GM23338 (cell line): ENCODE results near the gene BTBD19.

ENCODE experiments used
- CREB1 ChIP-seq: fragments of 250-450 bp; sonication (Bioruptor Pico); IDR thresholded peaks from 2 replicates; pipeline ENCODE4 v1.5.0; 2020; ENCODE audit warnings: low read depth, mild to moderate bottlenecking, moderate library complexity
- EZH2 ChIP-seq: fragments of 200-600 bp; sonication (generic); IDR thresholded peaks from one replicate; pipeline ENCODE4 v1.8.0; 2017; ENCODE audit warnings: antibody characterized with exemption, mild to moderate bottlenecking, low read depth; ENCODE audit not compliant: unreplicated experiment
- EZH2phosphoT487 ChIP-seq: fragments of 200-600 bp; sonication (generic); IDR thresholded peaks from one replicate; pipeline ENCODE4 v1.8.1; 2018; ENCODE audit warnings: antibody characterized with exemption; ENCODE audit not compliant: unreplicated experiment
- POLR2AphosphoS5 ChIP-seq: IDR thresholded peaks from 2 replicates; pipeline ENCODE4 v1.6.1; 2016; ENCODE audit warnings: antibody characterized with exemption, low read depth
- STAT1 ChIP-seq: IDR thresholded peaks from one replicate; pipeline ENCODE4 v1.6.1; 2016; ENCODE audit warnings: antibody characterized with exemption; ENCODE audit not compliant: unreplicated experiment
- TF ChIP-seq, protein P1 (sequence below), 2 experiments: fragments of 200-600 bp in 1 of 2; sonication (generic) in 1 of 2; conservative IDR thresholded peaks; 2 replicates each; pipeline versions ENCODE4 v1.5.1 to v1.6.1; 2016 to 2017; ENCODE audit warnings: antibody characterized with exemption in 2 of 2, low read depth in 2 of 2, mild to moderate bottlenecking in 2 of 2, moderate library complexity in 1 of 2

GRCh38 chr1:44834328-44834727, 26.0 kb downstream of the BTBD19 start:
- TF ChIP-seq, protein P1, sequence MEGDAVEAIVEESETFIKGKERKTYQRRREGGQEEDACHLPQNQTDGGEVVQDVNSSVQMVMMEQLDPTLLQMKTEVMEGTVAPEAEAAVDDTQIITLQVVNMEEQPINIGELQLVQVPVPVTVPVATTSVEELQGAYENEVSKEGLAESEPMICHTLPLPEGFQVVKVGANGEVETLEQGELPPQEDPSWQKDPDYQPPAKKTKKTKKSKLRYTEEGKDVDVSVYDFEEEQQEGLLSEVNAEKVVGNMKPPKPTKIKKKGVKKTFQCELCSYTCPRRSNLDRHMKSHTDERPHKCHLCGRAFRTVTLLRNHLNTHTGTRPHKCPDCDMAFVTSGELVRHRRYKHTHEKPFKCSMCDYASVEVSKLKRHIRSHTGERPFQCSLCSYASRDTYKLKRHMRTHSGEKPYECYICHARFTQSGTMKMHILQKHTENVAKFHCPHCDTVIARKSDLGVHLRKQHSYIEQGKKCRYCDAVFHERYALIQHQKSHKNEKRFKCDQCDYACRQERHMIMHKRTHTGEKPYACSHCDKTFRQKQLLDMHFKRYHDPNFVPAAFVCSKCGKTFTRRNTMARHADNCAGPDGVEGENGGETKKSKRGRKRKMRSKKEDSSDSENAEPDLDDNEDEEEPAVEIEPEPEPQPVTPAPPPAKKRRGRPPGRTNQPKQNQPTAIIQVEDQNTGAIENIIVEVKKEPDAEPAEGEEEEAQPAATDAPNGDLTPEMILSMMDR (conservative IDR thresholded peaks at IDR 0.05; ENCODE audit: low read depth in 2 of 2), result no peak
- TF ChIP-seq EZH2phosphoT487, result no peak
- no peak for TF ChIP-seq CREB1 (CRISPR knock-in tag)
- no peak for TF ChIP-seq EZH2
- TF ChIP-seq STAT1, result no peak
- no peak for TF ChIP-seq POLR2AphosphoS5
